Measurements from ENCODE around the gene TMEM165.

TMEM165 gene

GRCh38 chr4:55450566-55450965, 54.8 kb downstream of the TMEM165 start:
- DNase-seq: no peak

GRCh38 chr4:55458164-55458563, 62.4 kb downstream of the TMEM165 start:
- DNase-seq: no peak

- no peak for DNase-seq
These were observed 62.9 kb downstream of the TMEM165 start for GRCh38 chr4:55458611-55459010.

- no peak for DNase-seq
These were observed 70.2 kb downstream of the TMEM165 start for GRCh38 chr4:55466001-55466400.

- DNase-seq: no peak
These were observed 73.0 kb downstream of the TMEM165 start for GRCh38 chr4:55468724-55469123.

GRCh38 chr4:55469979-55470378, 74.2 kb downstream of the TMEM165 start:
- DNase-seq: no peak

Data from right kidney (tissue), 1 donor.